ENCODE data around the gene BTG4. TPM values are rescaled to one million over a fixed set of nuclear protein-coding genes. Genes with fewer than 3 reads are reported as not detected.

Gene BTG4
- total RNA-seq, 4 donors from 2014 or later = not detected

DNA sequence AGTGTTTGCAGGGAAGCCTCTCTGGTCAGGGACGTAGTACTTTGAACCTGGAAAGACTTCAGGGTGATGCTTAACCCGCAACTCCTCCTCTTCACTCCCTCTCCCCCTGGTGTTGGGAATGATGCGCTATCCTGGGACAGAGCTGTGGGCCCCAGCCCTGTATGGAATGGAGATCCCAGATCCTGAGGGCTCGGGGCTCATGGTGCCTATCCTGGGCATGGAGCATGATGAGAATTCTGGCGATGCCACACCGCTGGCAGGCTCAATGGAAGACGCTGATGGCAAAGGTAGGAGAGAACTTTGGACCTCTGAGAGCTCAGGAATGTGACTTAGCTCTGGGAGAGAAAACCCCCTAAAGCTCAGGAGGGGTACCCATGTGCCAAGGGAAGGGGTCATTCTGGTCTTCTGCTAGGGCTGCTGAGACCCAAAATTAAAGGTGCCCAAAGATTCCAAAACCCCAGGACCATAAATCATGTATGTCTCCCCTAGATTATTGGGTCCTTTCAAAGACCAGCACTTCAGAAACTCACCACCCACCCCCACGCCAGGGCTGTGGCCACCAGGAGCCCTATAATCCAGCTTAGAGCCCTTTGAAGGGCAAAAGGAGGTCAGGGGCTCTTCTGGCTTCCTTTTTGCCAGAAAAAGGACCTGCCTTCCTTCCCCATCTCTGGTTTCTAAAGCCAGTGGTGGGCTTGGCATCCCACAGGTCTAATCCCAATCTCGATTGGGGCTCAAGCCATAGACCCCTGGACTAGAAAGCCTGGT, 52.5 kb downstream of the BTG4 start:
- no peaks in the 10 kb centered on the region for H3K4me1 ChIP-seq
- 88 to 91% methylated on average over 8 to 9 of the region's 9 CpGs for WGBS, 2 donors
- TF ChIP-seq EP300 (IDR thresholded peaks at IDR 0.05) = no peak
- TF ChIP-seq, protein P1, sequence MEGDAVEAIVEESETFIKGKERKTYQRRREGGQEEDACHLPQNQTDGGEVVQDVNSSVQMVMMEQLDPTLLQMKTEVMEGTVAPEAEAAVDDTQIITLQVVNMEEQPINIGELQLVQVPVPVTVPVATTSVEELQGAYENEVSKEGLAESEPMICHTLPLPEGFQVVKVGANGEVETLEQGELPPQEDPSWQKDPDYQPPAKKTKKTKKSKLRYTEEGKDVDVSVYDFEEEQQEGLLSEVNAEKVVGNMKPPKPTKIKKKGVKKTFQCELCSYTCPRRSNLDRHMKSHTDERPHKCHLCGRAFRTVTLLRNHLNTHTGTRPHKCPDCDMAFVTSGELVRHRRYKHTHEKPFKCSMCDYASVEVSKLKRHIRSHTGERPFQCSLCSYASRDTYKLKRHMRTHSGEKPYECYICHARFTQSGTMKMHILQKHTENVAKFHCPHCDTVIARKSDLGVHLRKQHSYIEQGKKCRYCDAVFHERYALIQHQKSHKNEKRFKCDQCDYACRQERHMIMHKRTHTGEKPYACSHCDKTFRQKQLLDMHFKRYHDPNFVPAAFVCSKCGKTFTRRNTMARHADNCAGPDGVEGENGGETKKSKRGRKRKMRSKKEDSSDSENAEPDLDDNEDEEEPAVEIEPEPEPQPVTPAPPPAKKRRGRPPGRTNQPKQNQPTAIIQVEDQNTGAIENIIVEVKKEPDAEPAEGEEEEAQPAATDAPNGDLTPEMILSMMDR (IDR thresholded peaks at IDR 0.05) = no peak
- TF ChIP-seq POLR2A (IDR thresholded peaks at IDR 0.05) = no peak
- H3K27ac ChIP-seq = no peak overlapping the region
- no peaks in the 10 kb centered on the region for H3K27me3 ChIP-seq
- H3K36me3 ChIP-seq = no peaks in the 10 kb centered on the region
- no peak for DNase-seq (ENCODE audit: low spot score in 2 of 2)
- H3K4me3 ChIP-seq = no peak overlapping the region
- no peaks in the 10 kb centered on the region for H3K9me3 ChIP-seq

DNA sequence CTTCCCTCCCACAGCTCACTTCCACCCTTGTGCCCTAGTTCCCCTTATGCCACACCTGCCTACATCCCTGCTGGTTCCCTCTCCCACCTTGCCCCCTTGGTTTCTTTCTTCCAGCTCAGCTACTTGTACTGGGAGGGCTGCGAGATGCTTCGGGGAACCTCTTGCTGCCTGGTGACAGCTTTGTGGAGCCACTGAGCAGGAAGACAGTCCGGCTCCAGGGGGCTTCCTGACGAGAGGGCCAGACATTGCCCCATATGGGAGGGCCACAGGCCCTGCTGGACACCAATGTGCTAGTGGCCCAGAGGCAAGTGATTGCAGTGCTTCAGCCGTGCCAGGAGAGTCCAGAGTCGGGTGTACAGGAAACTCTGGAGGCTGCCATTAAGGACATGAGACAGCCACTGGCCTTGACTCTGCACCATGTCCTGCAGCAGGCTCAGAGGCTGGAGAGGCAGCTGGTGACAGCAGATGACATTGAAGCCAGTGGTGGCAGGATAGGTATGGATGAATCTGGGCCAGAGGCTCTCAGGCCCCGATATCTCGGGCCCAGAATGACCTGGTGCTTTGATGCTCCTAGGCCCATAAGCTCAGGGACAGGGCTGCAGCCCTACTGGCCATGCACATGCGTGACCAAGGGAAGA, 54.3 kb downstream of the BTG4 start:
- no peaks in the 10 kb centered on the region for H3K27me3 ChIP-seq
- no peak overlapping the region for H3K4me3 ChIP-seq
- TF ChIP-seq EP300 (IDR thresholded peaks at IDR 0.05) (no peak), POLR2A (IDR thresholded peaks at IDR 0.05) (no peak)
- TF ChIP-seq, protein P1 (IDR thresholded peaks at IDR 0.05) = no peak
- H3K4me1 ChIP-seq = no peaks in the 10 kb centered on the region
- H3K9me3 ChIP-seq = no peaks in the 10 kb centered on the region
- DNase-seq (ENCODE audit: low spot score in 2 of 2) = no peak
- H3K27ac ChIP-seq = no peak overlapping the region
- WGBS, 2 donors = 84 to 87% methylated on average over 8 to 9 of the region's 9 CpGs
- no peaks in the 10 kb centered on the region for H3K36me3 ChIP-seq

DNA sequence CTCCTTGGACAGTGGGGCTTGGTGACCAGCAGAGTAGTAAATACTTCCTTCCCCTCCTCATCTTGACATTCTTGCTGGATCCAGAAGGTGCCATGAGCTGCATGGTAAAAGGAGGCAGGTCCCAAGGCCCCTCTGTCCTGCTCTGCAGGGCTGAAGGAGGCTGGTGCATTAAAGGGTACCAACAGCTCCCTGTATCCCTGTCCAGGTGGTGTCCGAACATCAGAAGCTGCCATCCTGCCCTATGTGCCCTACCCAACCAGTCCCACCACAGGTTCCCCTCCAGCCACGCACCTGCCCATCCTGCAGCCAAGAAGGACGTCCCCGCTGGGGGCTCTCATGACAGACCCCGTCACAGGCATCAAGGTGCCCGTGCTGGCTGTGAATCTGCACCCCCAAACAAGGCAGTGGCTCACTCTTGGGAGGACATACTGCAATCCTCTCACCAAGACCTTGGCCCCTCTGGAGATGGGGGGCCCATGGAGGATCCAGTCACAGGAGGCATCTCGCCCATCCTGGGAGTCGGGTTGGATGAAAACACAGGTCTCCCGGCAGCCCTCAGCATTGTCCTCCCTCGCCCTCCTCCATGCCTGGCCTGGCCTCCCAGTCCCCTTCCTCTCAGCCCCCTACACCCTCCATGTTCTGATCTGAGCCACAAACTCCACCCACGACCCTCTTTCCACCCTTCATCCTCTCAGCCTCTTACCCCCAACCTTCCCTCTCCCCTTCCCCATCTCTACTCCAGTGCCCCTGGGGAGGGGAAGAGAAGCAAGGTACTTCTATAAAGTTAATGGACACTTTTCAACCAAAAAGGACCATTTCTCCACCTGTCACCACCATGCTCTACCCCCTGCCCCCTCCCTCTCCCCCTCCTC, 55.1 kb downstream of the BTG4 start:
- no peaks in the 10 kb centered on the region for H3K9me3 ChIP-seq
- no peak overlapping the region for H3K27ac ChIP-seq
- no peaks in the 10 kb centered on the region for H3K4me1 ChIP-seq
- no peak for TF ChIP-seq POLR2A (IDR thresholded peaks at IDR 0.05)
- TF ChIP-seq, protein P1 (IDR thresholded peaks at IDR 0.05) = no peak
- TF ChIP-seq EP300 (IDR thresholded peaks at IDR 0.05) = no peak
- WGBS, 2 donors = 92 to 93% methylated on average over 10 to 11 of the region's 11 CpGs
- no peak overlapping the region for H3K4me3 ChIP-seq
- DNase-seq (ENCODE audit: low spot score in 2 of 2) = no peak
- H3K27me3 ChIP-seq = no peaks in the 10 kb centered on the region
- H3K36me3 ChIP-seq = no peaks in the 10 kb centered on the region

DNA sequence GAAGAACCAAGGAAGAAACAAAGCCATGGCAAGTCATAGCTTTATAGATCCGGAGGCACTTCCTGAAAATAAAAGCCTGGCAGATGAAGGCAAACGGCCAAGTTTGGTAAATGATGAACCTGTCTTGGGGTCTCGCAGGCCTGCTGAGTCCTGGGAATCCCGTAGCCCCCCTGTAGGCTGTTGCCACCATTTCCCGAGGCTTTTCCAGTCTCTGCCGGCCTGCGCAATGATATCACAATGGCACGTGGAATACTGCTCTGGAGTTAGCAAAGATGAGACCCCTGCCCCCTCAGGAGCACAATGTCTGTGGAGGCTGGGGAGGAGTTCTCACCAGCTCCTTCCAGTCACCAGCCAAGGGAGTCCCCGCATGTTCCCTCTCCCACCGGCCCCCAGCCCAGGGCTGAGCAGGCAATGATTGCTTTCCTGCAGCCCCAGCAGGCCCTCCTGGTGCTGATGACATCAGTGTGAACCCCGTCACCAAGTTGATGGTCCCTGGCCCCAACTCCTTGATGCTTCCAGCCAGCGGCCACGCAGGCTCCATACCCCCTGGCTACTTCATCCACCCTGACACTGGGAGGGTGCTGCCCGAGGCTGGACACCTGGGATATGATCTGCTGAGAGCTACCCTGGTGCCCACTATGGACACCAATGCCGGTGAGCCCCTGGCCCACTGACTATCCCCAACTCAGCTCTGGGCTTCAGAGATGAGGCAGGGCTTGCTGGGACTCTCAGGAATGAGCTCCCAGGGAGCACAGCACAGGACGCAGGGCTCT, 55.9 kb downstream of the BTG4 start:
- DNase-seq (ENCODE audit: low spot score in 2 of 2) = no peak

More for the DNA sequence above, 55.9 kb downstream of the BTG4 start:
- Histone ChIP-seq H3K27me3 (no peaks in the 10 kb centered on the region), H3K9me3 (no peaks in the 10 kb centered on the region), H3K4me3 (no peak overlapping the region), H3K27ac (no peak overlapping the region), H3K4me1 (no peaks in the 10 kb centered on the region), H3K36me3 (no peaks in the 10 kb centered on the region)
- WGBS, 2 donors = 84 to 85% methylated on average over 12 to 16 of the region's 16 CpGs
- TF ChIP-seq POLR2A (IDR thresholded peaks at IDR 0.05) = no peak
- TF ChIP-seq, protein P1 (IDR thresholded peaks at IDR 0.05) = no peak
- no peak for TF ChIP-seq EP300 (IDR thresholded peaks at IDR 0.05)
